AG10803 (cell line): ENCODE measurements around the gene AFAP1.

Experiments
- DNase-seq: peaks from one replicate; pipeline ENCODE4 v3.0.0; 2010; ENCODE audit warnings: low read depth
- H3K4me3 ChIP-seq: 2 replicates; pipeline ENCODE4 v1.5.1; 2011; ENCODE audit warnings: mild to moderate bottlenecking, low read length, control low read depth
- TF ChIP-seq, protein P1 (sequence below): conservative IDR thresholded peaks from 2 replicates; pipeline ENCODE4 v1.5.1; 2011; ENCODE audit warnings: mild to moderate bottlenecking, low read length, control low read depth, inconsistent platforms

Gene AFAP1

DNA sequence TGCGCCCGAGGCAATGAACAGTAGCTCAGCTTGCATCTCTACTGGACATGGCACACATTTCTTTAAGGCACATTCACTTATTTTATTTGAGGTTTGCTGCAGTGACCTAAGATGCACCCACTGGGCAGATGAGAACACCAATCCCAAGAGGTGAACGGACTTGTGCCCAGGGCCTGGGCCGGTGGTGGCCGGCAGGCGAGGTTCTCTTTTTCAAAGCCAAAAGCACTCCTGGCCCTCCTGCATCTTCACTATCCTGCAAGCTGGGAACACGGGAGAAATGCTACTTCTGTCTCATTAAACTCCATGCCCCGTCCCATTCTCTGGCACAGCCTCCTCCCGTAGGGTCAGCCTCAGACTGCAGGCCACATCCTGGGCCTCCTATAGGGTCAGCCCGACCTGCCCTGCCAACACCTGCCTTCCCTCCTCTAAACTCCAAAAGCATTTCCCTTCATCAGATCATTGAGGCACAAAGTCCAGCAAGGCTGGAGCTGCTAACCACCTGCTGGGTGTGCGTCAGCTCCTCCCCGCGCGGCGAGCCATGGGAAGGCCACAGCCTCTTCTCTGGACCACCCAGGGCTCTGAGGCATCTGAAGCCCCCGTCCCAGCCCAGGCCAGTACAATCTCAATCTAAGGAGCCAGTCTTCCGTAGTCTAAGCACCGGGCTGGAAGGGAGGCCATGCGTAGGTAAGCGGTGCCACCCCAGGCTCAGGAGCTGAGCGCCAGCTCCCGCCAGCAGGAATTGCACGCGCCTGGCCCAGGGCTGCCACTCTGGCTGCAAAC is 166.1 kb downstream of the AFAP1 start:
- TF ChIP-seq, protein P1, sequence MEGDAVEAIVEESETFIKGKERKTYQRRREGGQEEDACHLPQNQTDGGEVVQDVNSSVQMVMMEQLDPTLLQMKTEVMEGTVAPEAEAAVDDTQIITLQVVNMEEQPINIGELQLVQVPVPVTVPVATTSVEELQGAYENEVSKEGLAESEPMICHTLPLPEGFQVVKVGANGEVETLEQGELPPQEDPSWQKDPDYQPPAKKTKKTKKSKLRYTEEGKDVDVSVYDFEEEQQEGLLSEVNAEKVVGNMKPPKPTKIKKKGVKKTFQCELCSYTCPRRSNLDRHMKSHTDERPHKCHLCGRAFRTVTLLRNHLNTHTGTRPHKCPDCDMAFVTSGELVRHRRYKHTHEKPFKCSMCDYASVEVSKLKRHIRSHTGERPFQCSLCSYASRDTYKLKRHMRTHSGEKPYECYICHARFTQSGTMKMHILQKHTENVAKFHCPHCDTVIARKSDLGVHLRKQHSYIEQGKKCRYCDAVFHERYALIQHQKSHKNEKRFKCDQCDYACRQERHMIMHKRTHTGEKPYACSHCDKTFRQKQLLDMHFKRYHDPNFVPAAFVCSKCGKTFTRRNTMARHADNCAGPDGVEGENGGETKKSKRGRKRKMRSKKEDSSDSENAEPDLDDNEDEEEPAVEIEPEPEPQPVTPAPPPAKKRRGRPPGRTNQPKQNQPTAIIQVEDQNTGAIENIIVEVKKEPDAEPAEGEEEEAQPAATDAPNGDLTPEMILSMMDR, result no peak
- no peak for DNase-seq
- H3K4me3 ChIP-seq, result no peak overlapping the region

DNA sequence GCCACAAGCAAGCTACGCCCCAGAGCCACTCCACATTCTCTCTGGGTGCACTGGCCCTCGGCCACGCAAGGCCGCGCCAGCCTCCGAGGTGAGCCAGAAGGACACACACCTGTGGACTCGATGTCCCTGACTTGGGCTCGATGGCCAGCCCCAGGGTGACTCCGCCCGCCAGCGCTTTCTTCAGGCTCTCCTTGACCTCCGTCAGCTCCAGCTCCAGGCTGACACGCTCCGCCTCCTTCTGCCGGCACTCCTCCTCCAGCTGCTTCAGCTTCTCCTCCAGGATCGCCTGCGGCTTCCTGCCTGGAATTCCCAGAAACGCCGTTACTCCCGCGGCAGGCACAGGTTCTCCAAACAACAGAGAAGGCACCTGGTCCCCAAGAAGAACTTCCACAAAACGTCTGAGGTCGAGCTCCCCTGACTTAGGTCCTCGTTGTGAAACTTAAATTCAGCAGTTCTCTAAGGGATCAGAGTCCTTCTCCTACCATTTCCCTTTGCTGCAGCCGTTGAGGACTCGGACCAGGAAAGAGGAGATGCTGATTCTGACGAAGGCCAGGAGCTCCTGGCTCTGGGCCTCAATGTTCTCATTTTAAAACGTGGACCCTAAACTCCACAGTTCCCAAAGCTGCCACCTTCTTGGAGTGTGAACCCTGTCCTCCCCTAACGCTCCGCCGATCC is 166.8 kb downstream of the AFAP1 start:
- H3K4me3 ChIP-seq, result no peak overlapping the region
- peak; percentile 31 for DNase-seq
- TF ChIP-seq, protein P1, result no peak

DNA sequence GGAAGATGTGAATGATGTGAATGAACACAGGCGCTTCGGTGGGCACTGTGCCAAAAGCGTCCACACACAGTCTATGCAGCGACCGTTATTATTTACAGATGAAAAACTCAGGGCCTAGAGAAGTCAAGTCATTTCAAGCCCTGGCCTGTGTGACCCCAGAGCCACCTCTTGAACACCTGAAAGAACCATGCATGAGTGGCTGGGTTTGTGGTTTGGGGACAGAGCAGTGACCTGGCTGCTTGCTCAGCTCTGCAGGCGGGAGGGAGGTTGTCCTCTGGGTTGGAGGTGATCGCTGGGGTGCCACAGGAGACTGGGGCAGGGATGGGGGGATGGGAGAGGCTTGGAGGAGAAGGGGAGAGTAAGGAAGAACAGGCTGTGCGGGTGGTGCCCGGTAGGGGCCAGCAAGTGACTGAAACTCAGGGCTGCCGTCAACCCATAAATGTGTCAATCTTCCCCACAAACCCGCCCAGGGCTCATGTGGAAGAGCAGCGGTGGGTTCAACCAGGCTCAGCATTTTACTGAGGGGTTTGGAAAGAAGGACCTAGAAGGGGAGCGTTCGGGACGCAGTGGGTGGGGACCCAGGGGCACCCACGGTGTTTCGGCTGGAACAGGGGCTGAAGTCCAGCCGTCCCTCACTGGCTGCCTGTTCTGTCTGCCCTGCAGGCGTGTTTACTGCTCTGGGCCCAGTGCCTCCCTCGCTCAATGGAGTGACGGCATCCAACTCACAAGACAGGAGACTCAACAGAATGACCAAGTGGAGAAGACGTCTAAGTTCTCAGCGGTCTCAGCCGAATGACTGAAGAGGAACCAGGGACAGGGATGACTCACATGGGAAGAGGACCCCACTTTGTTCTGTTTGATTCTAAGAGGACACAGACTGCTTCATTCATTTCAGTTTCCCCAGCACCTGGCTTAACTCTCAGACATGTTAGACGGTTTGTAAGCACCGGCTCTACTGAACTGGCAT is 167.8 kb downstream of the AFAP1 start:
- DNase-seq, result no peak
- TF ChIP-seq, protein P1, result no peak
- no peak overlapping the region for H3K4me3 ChIP-seq

DNA sequence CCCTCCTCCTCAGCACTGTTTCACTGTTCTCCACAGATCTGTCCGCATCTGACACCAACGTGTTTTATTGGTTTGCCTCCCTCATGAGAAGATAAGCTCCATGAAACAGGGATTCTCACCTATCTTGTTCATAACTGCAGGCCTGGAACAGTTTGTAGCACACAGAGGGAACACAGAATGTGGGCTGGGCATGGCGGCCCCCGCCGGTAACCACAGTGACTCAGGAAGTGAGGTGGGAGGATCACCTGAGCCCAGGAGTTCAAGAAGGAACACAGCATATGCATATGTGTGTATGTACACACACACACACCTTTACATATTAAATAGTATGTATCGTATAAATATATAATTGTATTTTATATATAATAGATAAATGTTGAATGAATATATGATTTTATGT is 168.6 kb downstream of the AFAP1 start:
- no peak for DNase-seq
- TF ChIP-seq, protein P1, result no peak
- H3K4me3 ChIP-seq, result no peak overlapping the region

DNA sequence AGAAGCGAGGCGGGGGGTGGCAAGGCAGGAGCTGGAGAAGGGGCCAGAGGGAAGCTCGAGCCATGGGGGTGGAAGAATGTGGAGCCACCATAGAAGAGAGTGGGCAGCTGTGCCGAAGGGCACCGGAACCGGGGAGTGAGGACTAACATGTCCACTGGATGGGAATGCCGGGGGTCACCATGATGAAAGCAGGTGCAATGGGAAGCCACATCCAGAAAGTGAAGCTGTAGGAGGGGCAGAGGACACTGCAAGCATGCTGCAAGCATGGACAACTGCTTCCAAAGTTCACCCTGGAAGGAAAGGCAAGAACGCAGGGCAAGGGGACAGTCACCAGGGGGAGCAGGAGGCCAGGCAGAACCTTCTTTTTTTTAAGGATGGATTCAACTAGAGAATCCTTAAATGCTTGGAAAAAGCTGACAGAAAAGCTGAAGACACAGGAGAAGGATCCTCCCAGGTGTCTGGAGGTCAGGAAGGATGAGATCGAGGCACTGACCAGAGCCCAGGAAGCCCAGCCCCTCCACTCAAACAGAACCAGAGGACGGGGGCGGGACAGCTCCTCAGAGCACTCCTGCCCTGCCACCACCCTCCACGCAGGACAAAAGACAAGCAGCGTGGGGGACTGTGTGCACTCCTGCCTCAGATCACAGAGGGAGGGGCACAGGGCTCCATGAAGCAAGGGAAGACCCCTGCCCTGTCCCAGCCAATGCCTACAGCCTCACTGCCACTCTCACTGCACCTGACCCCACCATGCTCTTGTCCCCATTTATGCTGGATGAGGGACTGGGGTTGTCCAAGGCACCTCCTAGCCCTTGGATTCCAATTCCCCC is 169.2 kb downstream of the AFAP1 start:
- DNase-seq, result peak; percentile 26
- H3K4me3 ChIP-seq, result no peak overlapping the region
- TF ChIP-seq, protein P1, result peak; percentile 64
